Activated CD4-positive, alpha-beta T cell treated with anti-CD3 and anti-CD28 coated beads, Interleukin-2, amount 50 U/mL, for 1 hour (primary cell): ENCODE measurements around the gene STARD5.

Experiments used
- DNase-seq: peaks from one replicate; pipeline ENCODE4 v3.0.0-alpha.2; 2020

Gene STARD5

DNA sequence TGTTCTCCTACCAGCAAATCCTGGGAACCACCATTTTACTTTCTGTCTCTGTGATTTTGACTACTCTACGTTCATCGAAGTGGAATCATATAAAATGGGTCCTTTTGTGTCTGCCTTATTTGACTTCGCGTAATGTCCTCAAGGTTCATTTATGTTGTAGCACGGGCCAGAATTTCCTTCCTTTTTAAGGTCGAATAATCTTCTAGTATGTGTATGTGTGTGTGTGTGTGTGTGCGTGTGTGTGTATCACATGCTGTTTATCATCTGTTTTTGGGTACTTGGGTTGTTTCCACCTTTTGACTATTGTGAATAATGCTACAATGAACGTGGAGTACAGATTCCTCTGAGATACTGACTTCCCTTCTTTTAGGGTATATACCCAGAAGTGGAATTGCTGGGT is 35.3 kb downstream of the STARD5 start:
- no peak for DNase-seq

DNA sequence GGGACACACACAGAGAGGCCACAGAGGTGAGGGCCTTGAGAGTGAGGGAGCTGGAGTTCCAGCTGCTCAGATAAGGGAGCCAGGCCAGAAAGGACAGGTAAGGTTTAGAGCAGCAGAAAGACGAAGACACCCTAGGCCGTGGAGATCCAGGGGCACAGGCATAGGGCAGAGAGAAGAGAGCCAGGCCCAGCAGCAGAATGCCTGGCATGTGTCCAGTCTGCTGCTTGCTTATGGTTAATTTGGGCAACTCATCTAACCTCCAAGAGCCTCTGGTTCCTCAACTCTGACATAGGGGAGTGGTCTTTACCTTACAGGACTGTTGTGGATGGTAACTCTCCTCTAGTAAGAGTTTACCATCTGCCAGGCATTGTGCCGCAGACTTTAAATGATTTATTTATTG is 35.9 kb downstream of the STARD5 start:
- DNase-seq: no peak

DNA sequence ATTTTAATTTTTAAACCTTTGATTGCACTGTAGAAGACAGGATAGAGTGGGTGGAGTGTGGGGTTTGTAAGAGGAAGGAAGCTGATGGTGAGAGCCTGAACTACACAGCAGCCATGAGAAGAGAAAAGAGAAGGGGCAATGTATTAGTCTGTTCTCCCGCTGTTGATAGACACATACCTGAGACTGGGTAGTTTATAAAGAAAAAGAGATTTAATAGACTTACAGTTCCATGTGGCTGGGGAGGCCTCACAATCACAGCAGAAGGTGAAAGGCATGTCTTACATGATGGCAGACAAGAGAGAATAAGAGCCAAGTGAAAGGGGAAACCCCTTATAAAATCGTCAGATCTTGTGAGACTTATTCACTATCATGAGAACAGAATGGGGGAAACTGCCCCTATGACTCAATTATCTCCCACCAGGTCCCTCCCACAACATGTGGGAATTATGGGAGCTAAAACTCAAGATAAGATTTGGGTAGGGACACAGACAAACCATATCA is 37.3 kb downstream of the STARD5 start:
- DNase-seq: no peak

DNA sequence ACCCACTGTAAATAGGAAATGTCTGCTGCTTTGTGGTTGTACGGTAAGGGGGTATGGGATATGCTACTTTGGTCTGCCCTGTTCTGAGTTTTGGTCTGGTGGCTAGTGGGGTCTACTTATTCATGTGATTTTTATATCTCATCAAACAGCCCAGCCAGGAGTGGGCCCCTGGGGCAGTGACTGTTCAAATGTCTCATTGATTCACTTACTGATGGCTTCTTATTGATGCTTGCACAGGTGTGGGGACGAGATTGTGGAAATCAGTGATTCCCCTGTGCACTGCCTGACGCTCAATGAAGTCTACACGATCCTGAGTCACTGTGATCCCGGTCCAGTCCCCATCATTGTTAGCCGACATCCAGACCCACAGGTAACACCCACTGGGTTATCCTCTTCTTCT is 38.5 kb downstream of the STARD5 start:
- no peak for DNase-seq

DNA sequence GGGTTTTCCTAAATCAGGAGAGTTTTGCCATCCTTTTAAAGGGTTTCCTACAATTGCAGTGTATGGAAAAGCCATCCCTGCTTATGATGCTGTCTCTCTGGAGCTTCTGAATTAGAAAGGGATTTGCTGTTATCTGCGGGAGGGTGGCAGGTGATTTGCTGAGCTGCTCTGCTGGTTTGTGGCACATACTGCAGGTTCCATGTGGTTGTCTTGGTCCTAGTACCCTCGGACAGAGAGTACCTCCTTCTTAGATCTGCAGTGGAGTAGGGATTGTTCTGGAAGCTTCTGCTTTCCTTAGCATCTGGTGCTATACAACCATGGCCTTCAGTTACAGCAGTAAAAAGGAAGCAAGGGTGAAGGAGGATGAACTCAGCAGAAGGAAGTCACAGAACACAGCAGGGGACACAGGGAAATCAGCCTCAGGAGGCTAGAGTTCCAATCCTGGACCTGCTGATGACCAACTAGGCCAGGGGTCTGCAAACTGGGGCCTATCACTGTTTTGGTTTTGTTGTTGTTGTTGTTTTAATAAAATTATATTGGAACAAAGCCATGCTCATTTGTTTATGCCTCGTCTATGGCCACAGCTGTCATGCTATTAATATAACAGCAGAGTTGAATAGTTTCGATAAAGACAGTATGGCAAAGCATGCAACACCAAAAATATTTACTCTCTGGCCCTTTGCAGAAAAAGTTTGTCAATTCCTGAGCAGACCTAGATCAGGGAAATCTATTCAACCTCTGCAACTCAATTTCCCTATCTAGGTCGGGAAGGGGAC is 39.5 kb downstream of the STARD5 start:
- no peak for DNase-seq

DNA sequence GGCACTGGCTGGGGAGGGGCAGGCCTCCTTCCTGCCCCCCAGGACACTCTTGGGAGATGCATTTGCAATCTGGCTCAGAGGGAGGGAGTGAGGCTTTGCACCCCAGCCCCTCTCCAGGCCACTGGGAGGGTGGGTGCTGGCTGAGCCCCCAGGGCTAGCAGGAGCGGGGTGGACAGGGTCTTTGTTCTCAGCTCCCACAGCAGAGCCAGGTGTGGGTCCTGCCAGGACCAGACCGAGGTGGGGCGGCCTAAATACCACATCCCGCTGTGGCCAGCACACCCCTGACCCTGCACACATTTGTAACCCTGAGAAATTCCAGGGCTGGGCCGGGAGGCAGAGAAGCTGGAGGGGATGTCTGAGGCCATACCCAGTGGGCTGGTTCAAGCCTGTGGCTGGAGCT is 41.0 kb downstream of the STARD5 start:
- DNase-seq: no peak

DNA sequence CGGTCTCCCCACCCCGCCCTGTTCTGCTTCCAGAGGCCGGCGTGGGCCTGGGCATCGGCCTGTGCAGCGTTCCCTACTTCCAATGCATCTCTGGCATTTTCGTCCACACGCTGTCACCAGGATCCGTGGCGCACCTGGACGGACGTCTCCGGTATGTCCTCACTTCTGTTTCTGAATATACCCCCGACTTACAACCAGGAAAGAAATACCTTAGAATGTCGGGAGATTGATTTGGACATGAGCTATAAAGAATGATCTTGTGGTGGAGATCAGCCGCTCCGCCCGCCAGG is 41.4 kb downstream of the STARD5 start:
- no peak for DNase-seq

DNA sequence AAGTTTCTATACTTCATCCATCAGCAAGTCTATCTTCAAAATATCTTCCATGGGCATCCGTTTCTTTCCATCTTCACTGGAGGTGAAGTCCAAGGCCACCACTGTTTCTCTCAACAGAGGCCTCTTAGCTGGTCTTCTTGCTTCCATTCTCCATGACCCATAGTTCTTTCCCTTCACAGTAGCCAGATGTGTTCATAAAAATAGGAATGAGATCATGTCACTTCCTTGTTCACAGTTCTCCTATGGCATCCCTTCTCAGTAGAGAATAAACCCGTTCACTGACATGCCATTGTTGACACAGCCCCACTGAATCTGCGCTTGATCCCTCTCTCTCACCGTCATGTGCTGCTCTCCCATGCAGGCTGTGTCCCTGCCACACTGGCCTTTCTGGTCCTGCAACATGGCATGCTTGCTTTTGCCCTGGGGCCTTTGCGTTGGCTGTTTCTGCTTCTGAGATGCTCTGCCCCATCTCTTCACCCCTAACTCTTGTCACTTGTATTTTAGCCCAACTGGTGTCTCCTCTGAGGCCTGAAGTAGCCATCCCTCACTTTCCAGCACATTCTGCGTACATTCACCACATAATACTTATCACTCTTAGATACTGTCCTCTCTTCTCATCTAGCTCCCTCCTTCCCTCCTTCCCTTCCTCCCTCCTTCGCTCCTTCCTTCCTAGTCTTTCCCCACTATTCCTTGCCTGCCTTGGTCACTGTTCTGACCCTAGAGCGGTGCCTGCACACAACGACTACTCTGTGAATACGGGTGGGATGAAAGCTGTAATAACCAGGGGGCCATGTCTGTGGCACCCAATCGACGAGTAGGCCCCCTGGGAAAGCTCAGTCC is 42.0 kb downstream of the STARD5 start:
- no peak for DNase-seq

DNA sequence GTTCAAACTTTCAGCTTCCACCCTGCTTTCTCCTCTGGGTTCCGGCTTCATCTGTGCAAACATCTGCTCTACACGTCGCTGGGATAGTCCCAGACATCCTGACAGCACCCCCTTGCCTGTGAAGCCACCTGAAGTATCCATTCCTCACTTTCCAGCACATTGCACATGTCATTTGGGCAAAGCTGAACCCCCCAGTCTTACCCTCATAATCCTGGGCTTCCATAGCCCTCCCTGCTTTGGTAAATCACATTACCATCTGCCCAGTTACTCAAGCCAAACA is 42.5 kb downstream of the STARD5 start:
- DNase-seq: no peak

DNA sequence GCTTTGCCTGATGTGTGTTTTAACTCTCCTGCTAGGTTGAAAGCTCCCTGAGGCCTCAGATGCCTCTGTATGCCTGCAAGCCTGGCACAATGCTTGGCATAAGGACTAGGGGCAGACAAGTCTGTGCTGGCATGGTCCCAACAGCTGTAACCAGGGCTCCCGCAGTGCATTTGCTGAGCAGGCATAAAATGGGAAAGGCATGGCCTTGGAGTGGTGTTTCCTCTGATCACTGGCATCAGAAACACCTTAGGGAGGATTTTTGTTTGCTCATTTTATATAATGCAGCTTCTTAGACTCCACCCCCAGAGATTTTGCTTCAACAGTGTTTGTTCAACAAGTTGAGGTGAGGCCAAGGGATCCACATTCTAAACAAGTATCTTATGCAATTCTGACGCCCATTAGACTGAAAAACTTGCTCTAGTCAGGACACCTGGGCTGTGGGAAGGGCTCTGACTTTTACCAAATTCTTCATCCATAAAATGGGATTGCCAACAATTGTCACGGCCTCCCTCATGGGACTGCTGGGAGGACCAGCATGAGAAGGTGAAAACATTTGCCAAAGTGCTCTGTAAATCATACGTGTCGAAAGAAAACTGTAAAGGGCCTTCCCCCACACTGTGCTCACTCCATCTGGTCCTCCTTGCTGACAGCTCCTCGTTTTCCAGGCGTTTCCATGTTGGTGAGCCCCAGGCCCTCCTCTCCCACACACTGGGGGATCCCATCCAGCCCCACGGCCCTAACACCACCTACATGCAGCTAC is 43.1 kb downstream of the STARD5 start:
- no peak for DNase-seq

DNA sequence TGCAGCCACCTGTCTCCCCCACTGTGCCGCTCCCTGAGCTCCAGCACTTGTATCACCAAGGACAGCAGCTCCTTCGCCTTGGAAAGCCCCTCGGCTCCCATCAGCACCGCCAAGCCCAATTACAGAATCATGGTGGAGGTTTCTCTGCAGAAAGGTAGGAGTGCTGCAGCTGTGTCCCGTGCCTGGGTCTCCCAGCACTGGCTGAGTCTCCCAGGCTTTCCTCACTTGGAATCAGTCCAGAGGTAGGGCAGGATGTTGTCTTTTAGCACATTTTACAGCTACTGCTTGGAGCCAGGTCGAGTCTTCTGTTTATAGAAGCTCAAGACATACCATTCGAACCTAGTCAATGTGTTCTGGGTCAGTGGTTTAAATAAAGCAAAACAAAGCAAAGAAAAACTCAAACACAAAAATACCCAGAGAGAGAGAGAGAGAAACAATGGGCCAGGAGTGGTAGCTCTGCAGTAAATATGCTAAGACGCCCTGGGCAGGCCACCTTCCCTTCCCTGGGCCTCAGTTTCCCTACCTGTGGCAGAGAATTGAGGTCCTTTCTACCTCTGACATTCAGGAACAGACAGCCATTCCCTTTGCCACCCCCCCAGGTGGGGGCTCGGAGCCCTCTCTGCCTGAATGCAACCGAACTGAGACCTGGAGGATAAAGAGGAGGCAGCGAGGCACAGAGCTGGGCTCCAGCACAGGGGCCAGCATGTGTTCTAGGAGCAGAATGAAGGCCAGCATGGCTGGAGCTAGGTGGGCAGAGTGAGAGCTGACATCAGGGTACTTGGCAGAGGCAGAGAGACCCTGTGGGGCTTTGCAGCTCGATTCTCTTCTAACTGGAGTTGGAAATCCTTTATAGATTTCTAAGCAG is 44.1 kb downstream of the STARD5 start:
- DNase-seq: no peak

DNA sequence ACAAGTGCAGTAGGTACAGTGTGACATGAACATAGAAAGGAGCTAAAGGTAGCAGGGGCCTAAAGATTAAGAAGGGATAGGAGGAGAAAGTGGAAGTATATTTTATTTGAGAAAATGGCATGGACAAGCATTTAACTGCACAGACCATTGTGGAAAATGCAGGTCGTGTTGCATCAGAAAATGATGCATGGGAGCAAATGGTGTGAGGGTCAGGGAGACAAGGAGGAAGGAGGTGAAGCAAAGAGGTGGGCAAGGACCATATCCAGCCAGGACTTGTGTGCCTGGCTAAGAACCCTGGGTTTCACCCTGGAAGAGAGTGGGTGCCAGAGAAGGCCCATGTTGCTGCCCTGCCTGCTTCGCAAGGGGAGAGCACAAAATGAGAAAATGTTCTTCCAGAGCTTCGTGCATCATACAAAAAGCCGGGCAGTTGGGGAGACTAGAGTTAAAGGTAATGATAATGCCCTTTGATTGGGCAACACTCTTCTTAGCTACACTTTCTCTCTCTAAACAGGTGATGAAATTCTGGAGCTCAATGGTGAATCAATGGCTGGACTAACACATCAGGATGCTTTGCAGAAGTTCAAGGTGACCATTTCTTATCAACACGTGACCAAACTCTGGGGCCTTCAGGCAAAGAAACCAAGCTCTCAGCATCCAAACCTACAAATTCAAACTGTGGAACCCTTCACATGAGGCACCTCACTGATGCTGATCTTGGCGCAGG is 45.5 kb downstream of the STARD5 start:
- DNase-seq: no peak

DNA sequence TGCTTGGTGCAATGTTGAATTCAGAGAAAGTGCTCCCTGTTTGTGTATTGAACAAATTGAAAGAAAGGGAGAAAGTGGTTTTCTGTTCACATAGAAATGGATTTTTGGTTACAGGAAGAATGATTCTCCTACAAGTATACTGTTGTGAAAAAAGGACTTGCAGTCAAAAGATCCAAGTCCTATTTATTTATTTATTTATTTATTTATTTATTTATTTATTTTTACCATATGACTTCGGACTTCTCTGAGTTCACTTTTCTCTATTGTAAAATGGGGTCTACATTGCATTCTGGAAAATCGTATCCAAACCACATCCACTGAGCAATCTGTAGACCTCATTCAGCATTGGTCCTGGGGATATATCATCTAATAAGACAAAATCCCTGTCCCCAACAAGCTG is 46.1 kb downstream of the STARD5 start:
- DNase-seq: no peak

DNA sequence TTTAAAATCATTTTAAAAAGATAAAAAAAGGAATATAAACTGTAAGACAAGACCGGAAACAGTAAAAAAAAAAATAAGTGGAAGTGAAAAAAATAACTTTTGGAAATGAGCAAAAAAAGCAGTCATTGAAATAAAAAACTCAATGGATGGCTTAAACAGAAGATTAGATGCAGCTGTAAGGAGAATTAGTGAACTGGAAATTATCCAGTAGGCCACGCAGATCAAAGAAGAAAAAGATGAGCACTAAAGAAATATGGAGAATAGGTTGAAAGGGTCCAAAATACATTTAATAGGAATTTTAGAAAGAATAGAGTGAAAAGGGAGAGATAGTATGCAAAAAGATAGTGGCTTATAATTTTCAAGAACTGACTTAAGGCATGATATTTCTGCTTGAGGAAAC is 47.0 kb downstream of the STARD5 start:
- no peak for DNase-seq

DNA sequence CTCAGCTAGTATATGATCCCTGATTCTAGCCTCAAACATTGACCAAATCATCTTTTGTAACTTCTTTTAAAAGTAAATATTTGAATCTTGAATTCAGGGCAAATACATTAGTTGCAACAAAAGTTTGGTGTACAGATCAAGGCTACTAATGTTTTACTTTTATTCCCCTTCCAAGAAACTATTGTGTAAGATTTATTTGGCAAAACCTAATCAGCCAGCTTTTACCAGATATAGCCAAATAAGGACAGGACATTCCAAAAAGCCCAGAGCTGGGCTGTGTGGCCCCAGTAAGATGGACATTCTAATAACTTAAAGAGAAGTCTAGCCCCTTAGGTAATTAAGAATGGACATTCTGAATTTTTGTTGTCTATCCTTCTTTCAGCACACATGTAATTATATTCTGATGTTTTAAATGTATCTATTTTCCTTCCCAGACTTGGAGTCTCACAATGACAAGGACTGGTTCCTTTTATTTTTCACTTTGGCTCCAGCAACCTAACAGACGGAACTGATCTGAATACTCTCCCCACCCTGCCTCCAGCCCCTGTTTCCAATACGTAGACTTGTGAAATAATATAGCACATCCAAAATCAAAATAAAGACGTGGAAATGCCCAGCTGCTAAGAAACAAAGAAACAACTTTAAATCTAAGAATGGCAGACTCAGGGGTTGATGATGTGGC is 48.1 kb downstream of the STARD5 start:
- no peak for DNase-seq

DNA sequence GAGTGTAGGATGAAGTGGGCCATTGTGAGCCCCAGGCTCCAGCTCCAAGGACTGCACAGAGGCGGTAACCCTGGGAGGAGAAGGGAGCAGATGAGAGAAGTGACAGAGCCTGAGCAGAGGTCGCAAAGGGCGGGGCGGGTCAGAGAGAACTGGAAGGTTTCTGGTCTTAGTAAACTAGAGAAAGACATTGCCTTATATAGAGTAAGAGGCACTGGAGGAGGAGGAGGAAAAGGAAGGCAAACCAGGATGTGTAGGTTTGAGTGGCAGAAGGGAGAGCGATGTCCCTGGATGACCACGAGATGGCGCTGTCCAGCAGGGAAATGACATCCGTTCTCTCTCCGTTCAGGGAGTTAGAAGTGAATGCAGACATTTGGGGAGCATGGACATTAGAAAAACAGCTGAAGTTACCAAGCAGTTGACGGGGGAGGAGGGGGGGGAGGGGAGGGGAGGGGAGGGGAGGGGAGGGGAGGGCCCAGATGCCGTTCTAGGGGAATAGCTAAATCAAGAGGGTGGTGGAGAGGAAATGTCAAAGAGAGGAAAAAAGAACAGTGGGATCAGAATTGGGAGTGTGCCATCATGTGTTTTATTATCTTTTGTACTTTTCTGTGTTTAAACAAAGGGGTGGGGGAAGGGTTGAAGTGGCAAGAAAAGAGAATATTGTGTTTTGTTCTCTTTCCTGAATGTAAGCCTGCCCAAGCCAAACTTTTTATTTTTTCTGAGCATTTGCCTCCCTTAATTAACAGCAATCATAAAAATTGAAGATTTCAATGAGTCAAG is 48.8 kb downstream of the STARD5 start:
- DNase-seq: peak; percentile 68

DNA sequence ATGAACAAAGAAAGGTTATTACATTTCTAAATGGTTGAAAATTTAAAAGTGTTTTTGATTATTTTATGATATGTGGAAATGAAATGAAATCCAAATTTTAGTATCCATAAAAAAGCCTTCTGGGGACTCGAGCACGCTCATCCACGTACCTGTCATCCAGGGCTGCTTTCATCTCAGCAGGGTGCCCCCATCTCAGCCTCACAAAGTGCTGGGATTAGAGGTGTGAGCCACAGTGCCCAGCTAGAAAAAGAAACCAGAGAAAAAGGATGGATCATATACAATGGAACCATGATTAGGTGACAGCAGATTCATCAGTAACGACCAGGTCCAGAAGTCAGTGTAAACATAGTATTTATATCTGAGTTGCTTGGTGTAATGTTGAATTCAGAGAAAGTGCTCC is 49.7 kb downstream of the STARD5 start:
- DNase-seq: no peak

DNA sequence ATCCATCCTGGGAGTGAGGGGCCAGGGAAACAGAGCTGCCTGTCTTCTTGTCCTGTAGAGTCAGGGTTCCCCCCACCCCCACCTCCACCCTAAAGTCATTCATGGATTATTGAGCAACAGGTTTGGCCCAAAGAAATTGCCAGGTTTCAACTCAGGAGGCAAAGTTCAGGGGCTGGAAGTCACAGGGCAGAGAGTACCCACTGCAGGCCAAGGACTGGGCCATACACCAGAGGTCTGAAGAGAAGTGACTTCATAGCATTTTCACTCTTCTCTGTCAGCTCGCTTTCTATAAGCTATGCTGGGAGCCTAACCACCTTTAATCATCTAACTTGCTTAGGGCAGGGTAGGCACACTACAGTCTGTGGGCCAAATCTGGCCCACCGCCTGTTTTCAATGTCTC is 50.1 kb downstream of the STARD5 start:
- DNase-seq: no peak

DNA sequence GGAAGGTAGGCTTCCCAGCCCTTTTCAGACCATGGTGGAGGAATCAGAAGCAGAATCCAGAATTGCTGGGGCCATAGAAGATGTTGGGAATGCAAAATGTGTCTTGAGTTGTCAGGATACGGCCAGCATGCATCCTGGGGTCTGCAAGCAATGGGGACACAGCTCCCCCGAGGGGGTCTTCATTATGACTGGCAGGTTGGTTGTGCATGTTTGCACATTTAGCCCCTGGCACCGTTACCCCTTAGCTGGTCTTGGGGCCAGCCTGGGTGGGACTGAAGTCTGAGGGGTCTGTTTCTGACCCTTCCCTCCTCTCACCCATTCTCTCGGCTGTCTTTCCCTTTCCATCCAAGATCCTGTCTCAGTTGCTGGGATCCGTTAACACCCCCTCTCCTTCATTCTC is 50.7 kb downstream of the STARD5 start:
- no peak for DNase-seq

DNA sequence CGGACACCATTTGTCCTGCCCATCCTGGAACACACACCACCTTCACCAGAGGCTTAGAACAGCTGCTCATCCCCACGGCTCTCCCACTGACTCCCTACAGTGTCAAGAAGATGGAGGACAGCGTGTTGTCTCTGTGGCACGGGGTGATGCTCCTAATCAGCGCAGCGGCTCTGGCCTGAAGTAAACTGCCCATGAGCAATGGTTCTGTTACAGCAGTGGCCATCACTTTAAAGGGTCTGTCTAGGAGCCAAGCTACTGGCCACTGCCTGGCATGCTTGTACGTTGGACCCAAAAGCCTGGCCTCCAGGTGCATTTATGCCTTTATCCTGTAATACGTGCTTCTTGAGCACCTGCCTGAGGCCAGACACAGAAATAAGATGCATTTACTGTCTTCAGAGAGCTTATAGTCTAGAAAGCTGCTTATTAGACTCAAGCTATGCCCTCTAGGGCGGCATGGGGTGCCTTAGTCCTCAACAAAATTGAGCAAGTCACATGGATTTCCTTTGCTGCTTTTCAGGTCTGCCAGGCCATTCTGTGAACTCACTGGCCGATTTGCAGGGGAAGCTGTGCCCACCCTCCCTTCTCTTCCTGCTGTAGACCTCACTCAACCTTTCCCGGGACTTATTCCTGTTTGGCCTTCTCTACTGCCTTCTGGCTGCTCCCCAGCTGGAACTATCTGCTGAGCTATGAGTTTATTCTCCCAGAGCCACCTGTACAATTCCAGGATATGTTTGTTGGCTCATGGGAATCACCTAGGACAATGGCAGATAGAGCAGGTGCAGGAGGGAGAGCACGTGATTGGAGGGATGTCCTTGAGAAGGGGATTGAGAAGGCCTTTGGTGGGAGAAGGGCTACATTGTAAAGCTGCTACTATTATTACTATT is 51.9 kb downstream of the STARD5 start:
- no peak for DNase-seq
